Astrocyte (in vitro differentiated cells and primary cell): ENCODE measurements around the gene B4GALT3.

Experiments used
- EZH2 ChIP-seq: IDR thresholded peaks from 2 replicates; pipeline ENCODE4 v1.6.1; 2012; ENCODE audit warnings: mild to moderate bottlenecking, low read length, inconsistent platforms; ENCODE audit not compliant: insufficient read depth
- TF ChIP-seq, protein P1 (sequence below): IDR thresholded peaks from 2 replicates; pipeline ENCODE4 v1.5.1; 2011; ENCODE audit warnings: low read depth, mild to moderate bottlenecking, inconsistent platforms, low read length, moderate library complexity; ENCODE audit not compliant: insufficient read depth

DNA sequence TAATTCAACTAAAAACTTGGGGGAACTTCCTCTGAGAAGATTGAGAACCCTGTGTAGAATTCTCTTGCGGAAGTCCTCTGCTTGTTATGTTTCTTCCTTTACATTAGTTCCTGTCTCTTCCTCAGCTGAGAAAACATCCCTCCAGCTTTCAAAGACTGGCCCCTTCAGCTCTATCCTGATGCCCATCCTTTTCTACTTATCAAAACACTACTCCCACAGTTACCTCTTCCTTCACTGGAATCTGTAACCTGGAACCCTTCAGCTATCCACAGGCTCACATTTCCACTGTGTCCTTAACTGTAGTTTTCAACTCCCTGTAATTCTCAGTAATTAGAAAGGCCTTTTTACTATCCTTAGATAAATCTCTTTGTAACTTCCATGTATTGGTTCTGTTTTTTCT lies 38.9 kb downstream of the B4GALT3 start:
- TF ChIP-seq, protein P1, sequence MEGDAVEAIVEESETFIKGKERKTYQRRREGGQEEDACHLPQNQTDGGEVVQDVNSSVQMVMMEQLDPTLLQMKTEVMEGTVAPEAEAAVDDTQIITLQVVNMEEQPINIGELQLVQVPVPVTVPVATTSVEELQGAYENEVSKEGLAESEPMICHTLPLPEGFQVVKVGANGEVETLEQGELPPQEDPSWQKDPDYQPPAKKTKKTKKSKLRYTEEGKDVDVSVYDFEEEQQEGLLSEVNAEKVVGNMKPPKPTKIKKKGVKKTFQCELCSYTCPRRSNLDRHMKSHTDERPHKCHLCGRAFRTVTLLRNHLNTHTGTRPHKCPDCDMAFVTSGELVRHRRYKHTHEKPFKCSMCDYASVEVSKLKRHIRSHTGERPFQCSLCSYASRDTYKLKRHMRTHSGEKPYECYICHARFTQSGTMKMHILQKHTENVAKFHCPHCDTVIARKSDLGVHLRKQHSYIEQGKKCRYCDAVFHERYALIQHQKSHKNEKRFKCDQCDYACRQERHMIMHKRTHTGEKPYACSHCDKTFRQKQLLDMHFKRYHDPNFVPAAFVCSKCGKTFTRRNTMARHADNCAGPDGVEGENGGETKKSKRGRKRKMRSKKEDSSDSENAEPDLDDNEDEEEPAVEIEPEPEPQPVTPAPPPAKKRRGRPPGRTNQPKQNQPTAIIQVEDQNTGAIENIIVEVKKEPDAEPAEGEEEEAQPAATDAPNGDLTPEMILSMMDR, result no peak
- no peak for TF ChIP-seq EZH2
